Erythroblast (primary cell): ENCODE results near the gene CCN2.
A peak's percentile ranks its signal among the peaks of the same experiment; 100 is the strongest.

Experiments
- DNase-seq, 2 experiments: peaks; one replicate each; lab custom pipeline; 2025; lab: John Stamatoyannopoulos, UW
- GATA1 ChIP-seq: IDR thresholded peaks from 2 replicates; pipeline ENCODE4 v1.6.1; 2011; ENCODE audit warnings: low read depth, mild to moderate bottlenecking, control low read depth, low read length, moderate library complexity
- POLR2A ChIP-seq: IDR thresholded peaks from 2 replicates; pipeline ENCODE4 v1.6.1; 2011; ENCODE audit warnings: mild to moderate bottlenecking, low read length

The CCN2 gene

DNA sequence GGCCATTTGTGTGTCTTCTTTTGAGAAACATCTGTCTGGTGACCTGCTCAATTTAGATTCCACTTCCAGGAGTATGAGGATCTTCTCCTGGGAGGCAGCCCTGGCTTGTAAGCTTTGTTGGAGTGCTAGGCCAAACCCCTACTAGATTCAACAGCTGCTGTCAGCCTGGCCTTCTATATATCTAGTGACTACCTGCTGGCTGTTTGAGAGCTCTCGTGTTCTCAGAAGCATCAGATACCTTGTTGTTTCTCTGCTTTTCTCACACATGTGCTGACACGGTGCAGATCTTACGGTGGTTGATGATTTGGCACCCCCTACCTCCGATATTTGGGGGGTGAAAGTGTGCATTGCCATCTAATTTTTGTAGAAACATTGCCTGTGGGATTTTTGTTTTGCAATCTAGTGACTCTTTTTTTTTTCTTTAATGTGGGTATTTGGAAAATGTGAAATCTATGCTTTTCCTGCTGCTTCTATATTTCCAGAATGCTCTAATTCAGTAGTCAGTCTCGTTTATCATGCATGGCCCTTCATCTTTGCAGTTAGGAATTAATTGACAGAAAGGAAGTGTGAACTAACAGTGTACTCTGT is 4.7 kb downstream of the CCN2 start:
- no peak for TF ChIP-seq GATA1
- no peak for TF ChIP-seq POLR2A
- DNase-seq: no peak

DNA sequence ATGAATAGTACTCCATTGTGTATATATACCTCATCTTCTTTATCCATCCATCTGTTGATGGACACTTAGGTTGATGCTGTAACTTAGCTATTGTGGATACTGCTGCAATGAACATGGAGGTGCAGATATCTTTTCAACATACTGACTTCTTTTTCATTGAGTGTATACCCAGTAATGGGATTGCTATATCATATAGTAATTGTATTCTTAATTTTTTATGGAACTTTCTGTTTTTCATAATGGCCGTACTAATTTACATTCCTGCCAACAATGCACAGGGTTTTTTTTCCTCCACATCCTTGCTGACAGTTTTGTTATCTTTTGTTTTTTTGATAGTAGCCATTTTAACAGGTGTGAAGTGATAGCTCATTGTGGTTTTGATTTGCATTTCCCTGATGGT is 5.2 kb downstream of the CCN2 start:
- DNase-seq: no peak
- TF ChIP-seq POLR2A (no peak), GATA1 (no peak)

DNA sequence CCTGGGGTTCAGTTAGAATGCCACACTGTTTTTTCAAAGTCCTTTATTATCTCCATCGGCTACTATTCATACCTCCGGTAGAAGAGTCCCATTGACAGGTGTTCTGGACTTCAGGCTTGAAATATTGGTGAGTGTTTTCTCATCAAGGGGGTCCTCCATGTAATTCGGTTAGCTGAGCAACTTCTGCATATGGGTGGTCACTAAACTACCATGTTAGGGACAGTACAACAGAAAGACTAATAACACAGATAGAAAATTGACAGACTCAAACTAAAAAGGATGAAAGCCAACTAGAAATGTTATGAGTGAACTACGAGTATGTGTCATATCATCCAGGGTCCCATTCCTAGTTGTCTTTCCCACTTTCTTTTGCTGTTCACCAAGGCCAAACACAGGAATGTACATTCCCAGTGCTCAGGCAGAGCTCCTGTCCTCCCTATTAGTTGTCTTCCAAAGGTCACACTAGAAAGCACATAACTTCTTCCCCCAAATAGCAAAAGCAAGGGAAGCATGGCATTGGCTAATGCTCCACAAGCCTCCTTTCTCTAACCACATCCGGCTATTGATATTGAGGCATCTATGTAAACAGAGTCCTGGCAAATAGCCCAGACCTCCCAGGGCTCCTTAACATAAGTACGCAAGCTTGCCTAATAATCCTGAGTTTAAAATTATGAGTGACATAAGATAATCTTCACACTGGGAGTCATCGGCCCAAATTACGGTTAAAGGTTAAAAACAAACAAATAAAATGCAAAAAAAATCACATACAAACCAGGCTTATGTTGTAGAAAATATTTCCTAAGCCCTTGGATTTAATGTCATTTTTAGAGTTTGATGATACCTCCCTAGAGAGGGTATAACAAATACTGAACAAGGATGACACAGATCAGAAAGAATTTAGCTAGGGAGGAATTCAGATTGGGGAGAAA is 13.2 kb downstream of the CCN2 start:
- DNase-seq: no peak
- no peak for TF ChIP-seq GATA1

DNA sequence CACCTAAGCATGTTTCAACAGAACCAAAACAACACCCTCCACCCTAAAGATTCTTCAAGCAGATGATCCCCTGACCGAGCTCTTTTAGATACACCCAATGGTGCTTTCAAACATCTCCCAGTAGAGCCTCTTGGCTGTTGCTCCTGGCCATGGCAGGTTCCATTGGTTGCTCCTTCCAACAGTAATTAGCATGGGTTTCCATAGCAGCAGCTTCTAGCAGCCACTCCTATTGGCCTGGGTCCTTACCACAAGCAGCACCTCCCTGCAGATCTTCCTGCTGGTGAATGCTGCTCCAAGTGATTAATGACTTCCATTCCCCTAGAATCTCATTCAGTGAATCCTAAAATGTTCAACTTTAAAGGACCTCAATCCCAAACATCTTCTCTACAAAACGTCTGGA is 13.9 kb downstream of the CCN2 start:
- no peak for TF ChIP-seq GATA1
- TF ChIP-seq POLR2A: no peak
- no peak for DNase-seq

- no peak for DNase-seq
- no peak for TF ChIP-seq GATA1
- no peak for TF ChIP-seq POLR2A
Measured at GRCh38 chr6:131936156-131936555, 15.0 kb downstream of the CCN2 start.

GRCh38 chr6:131931063-131931750 is 20.0 kb downstream of the CCN2 start:
- DNase-seq: no peak
- TF ChIP-seq GATA1: no peak
- TF ChIP-seq POLR2A: no peak

DNA sequence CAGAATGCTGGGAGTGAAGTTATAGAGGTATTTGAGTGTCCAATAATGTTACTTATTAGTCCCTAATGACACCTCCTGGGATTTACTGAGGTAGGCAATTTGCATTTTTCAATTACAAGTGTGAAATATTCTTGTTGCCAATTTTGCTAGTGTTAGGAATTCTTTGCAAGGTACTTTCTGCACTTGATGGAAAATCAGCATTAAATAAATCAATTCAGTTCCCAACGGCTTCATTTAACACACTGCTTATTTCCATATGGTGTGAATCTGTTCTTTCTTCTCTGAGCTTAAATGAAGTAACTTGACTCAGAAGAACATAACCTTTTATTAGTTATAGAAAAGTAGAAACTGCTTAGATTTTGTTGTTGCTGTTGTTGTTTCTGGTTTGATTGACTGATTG is 21.2 kb downstream of the CCN2 start:
- no peak for TF ChIP-seq GATA1
- no peak for TF ChIP-seq POLR2A
- no peak for DNase-seq

DNA sequence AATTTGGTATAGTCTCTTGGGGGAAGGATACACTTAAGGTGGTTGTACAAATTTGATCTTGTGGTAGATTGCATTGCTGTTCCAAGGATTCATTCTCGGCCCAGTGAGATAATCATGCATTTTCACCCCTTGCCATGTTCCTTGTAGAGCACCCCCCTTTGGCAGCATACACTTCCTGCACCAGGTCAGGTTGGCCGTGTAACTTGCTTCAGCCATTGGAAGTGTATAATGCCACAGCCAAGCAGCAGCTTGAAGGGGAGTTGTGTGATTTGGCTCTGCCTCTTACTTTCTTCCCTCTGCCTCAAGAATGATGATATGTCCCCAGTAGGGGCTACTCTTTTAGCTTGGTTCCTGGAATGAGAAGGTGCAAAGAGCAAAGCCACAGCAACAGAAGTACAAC is 21.9 kb downstream of the CCN2 start:
- no peak for DNase-seq
- TF ChIP-seq GATA1 (no peak), POLR2A (no peak)

GRCh38 chr6:131924881-131925474 is 26.2 kb downstream of the CCN2 start:
- DNase-seq: peak in 1 of 2 experiments; percentile 5
- TF ChIP-seq POLR2A: no peak
- TF ChIP-seq GATA1: no peak

GRCh38 chr6:131923356-131923755 is 27.8 kb downstream of the CCN2 start:
- TF ChIP-seq POLR2A (no peak), GATA1 (no peak)
- DNase-seq: peak; percentile 79 to 82

DNA sequence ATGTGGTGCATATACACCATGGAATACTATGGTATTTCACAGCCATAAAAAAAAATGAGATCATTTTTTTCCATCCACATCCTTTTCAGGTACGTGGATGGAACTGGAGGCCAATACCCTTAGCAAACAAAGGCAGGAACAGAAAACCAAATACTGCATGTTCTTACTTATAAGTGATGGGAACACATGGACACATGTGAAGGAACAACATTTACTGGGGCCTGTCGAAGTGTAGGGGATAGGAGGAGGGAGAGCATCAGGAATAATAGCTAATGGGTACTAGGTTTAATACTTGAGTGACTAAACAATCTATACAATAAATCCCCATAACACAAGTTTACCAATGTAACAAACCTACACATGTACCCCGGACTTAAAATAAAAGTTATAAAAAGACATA is 30.5 kb downstream of the CCN2 start:
- no peak for DNase-seq
- TF ChIP-seq POLR2A (no peak), GATA1 (no peak)

GRCh38 chr6:131918650-131919355 is 32.4 kb downstream of the CCN2 start:
- DNase-seq: no peak
- no peak for TF ChIP-seq GATA1

DNA sequence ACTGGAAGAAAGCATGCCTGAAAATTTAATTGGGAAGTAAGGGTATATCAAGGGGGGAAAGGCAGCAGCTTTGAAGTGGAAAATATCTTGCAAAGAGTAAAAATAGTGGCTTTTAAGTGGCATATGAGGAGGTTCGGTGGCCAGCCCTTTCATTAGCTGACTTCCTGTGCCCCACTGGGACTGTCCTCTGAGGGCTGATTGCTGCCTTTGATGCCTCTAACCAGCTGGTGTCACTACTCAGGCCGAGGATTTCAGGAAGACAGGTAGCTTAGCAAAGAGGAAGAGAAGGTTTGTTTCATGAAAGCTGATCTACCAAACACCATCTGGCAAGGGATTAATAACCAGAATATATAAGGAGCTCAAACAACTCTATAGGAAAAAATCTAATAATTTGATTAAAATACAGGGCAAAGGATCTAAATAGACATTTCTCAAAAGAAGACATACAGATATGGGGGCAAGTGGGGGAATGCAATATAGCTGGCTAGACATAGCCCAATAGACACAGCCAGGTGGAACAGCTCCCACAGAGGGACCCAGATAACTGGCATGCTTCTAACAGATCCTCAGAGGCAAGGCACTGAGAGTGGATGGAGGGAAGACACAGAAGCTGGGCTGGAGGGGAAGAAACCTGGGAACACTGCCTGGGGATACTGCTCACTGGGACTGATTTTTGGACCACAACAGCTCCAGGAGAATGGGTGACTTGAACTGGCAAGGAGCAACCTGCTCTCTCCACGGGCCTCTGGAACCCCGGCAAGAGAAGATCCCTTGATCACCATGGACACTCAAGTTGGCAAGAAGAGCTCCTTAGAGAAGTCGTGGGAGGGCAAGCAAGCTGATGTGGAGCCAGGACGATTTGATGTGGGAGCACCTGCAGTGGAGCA is 33.2 kb downstream of the CCN2 start:
- no peak for DNase-seq
- TF ChIP-seq POLR2A: no peak
